Testis (tissue), 3 donors: ENCODE results near the gene EPHA3. TPM values are rescaled to one million over a fixed set of nuclear protein-coding genes. Genes with fewer than 3 reads are reported as not detected.

ENCODE experiments used
- DNase-seq: peaks from one replicate; pipeline ENCODE4 v3.0.0-alpha.2; 2019
- H3K27ac ChIP-seq, 2 donors: fragments of 200-600 bp; sonication (generic); one replicate each; pipeline ENCODE4 v1.5.1; 2019
- H3K27me3 ChIP-seq: fragments of 200-600 bp; sonication (generic); one replicate; pipeline ENCODE4 v1.5.1; 2019
- H3K36me3 ChIP-seq: fragments of 200-600 bp; sonication (generic); one replicate; pipeline ENCODE4 v1.5.1; 2017; ENCODE audit warnings: low read depth; ENCODE audit errors: missing control alignments
- H3K4me1 ChIP-seq: fragments of 200-600 bp; sonication (generic); one replicate; pipeline ENCODE4 v1.5.1; 2019
- H3K4me3 ChIP-seq, 2 donors: fragments of 200-600 bp; sonication (generic); one replicate each; pipeline ENCODE4 v1.5.1; 2017 to 2019
- H3K9me3 ChIP-seq: fragments of 200-600 bp; sonication (generic); one replicate; pipeline ENCODE4 v1.5.1; 2017
- POLR2A ChIP-seq: fragments of 450-650 bp; IDR thresholded peaks from one replicate; pipeline ENCODE4 v1.6.1; 2017; ENCODE audit warnings: antibody characterized with exemption, mild to moderate bottlenecking, moderate library complexity
- WGBS, 2 donors: methylation state at CpG; one replicate each; pipeline ENCODE4 v1.1.5; 2018; 5-methylcytosine and 5-hydroxymethylcytosine counted together
- intact Hi-C: fragments of 100-400 bp; cut with DNase I; formaldehyde crosslinking; loops from one replicate; pipeline ENCODE4 v1.15.1; 2023; ENCODE audit warnings: low total_unique reads
- polyA plus RNA-seq: library from polyadenylated mRNA; stranded (reverse); fragments of 350-450 nt; fragmentation: Illumina TruSeq; extraction: RNeasy Lipid Tissue Mini Kit (QIAGEN cat#74804); gene quantifications from one replicate; pipeline ENCODE4 v1.2.3, GENCODE V29; 2014; ENCODE audit warnings: low read depth, low replicate concordance; ENCODE audit not compliant: insufficient read depth
- total RNA-seq, 2 donors: library from RNA; depleted of rRNA; stranded (reverse); fragments of >200 nt; gene quantifications; one replicate each; pipeline ENCODE4 v1.2.3, GENCODE V29; 2016
- TF ChIP-seq, protein P1 (sequence below), 3 experiments: fragments of 450-650 bp in 2 of 3; fragments of 200-600 bp in 1 of 3; sonication (generic) in 1 of 3; IDR thresholded peaks; one replicate each; pipeline ENCODE4 v1.5.1; 2016 to 2019; ENCODE audit warnings: antibody characterized with exemption in 3 of 3, mild to moderate bottlenecking in 2 of 3, moderate library complexity in 1 of 3

EPHA3 gene
- total and polyA plus RNA-seq, 3 donors from 2014 or later, result 0.99 to 2.1 (median 1.3) TPM

DNA sequence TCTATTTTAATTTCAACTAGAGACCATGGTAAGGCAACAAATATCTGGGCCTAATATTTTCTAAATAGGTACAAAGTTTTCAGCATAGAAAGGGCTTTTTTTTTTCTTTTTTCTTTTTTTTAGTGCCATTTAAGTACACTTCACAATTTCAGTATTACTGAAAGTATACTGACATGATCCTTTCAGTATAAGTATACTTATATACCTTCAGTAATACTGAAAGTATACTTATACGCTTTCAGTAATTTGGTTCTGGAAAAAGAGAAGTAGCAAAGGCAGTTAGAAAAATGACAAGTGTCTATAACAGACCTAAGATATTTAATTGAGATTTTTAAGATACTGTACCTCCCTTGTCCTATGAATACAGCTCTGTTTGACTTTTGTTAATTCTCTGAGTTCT is 339.2 kb downstream of the EPHA3 start:
- no peak for DNase-seq
- H3K27ac ChIP-seq, result no peak overlapping the region
- H3K36me3 ChIP-seq, result no peaks in the 10 kb centered on the region
- no peaks in the 10 kb centered on the region for H3K4me1 ChIP-seq
- no peak for TF ChIP-seq POLR2A
- TF ChIP-seq, protein P1, sequence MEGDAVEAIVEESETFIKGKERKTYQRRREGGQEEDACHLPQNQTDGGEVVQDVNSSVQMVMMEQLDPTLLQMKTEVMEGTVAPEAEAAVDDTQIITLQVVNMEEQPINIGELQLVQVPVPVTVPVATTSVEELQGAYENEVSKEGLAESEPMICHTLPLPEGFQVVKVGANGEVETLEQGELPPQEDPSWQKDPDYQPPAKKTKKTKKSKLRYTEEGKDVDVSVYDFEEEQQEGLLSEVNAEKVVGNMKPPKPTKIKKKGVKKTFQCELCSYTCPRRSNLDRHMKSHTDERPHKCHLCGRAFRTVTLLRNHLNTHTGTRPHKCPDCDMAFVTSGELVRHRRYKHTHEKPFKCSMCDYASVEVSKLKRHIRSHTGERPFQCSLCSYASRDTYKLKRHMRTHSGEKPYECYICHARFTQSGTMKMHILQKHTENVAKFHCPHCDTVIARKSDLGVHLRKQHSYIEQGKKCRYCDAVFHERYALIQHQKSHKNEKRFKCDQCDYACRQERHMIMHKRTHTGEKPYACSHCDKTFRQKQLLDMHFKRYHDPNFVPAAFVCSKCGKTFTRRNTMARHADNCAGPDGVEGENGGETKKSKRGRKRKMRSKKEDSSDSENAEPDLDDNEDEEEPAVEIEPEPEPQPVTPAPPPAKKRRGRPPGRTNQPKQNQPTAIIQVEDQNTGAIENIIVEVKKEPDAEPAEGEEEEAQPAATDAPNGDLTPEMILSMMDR (IDR thresholded peaks at IDR 0.05), result no peak
- H3K27me3 ChIP-seq, result no peaks in the 10 kb centered on the region
- 87 to 98% methylated on average over 1 of the region's 1 CpG for WGBS, 2 donors
- H3K4me3 ChIP-seq, result no peak overlapping the region
- H3K9me3 ChIP-seq, result no peaks in the 10 kb centered on the region
- intact Hi-C loops, result no loop called here

DNA sequence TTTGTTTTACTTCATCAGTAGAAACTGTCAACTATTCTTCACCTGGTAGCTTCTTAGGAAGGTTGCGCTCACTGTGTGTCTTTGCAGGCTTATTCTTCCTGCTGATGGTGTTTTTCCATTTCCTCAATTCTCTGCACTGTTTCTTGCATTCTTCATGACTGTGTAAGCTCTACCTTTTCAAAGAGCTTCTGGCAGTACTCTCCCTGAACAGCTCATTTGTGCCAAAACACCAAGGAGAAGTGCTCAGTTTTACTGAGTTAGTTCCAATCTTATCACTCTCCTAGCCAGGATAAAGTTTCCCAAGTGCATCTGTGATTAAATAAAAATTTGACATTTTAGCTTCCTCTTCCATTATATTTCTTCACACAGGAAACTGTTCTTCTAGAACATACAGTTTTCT is 339.8 kb downstream of the EPHA3 start:
- H3K27ac ChIP-seq, result no peak overlapping the region
- no peaks in the 10 kb centered on the region for H3K4me1 ChIP-seq
- no peaks in the 10 kb centered on the region for H3K36me3 ChIP-seq
- no peaks in the 10 kb centered on the region for H3K9me3 ChIP-seq
- TF ChIP-seq, protein P1 (IDR thresholded peaks at IDR 0.05), result no peak
- TF ChIP-seq POLR2A, result no peak
- intact Hi-C loops, result no loop called here
- no peak for DNase-seq
- no peaks in the 10 kb centered on the region for H3K27me3 ChIP-seq
- no peak overlapping the region for H3K4me3 ChIP-seq
- 94 to 100% methylated on average over 1 of the region's 1 CpG for WGBS, 2 donors

DNA sequence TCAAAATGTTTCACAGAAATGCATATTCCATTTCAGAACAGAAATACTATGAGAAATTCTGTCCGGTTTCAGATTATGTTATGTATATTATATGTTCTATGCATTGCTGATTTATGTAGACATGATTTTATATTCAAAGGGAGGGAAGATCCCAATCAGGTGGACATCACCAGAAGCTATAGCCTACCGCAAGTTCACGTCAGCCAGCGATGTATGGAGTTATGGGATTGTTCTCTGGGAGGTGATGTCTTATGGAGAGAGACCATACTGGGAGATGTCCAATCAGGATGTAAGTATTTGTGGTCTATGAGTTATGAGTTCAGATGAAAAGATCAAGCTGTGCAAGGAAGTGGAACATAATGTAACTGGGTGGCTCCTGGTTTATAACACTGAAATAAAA is 341.7 kb downstream of the EPHA3 start:
- no peaks in the 10 kb centered on the region for H3K4me1 ChIP-seq
- H3K36me3 ChIP-seq, result no peaks in the 10 kb centered on the region
- TF ChIP-seq, protein P1 (IDR thresholded peaks at IDR 0.05), result no peak
- no peak for TF ChIP-seq POLR2A
- H3K9me3 ChIP-seq, result no peaks in the 10 kb centered on the region
- no peak overlapping the region for H3K4me3 ChIP-seq
- 90 to 95% methylated on average over 4 of the region's 4 CpGs for WGBS, 2 donors
- intact Hi-C loops, result no loop called here
- DNase-seq, result no peak
- no peaks in the 10 kb centered on the region for H3K27me3 ChIP-seq
- no peak overlapping the region for H3K27ac ChIP-seq

DNA sequence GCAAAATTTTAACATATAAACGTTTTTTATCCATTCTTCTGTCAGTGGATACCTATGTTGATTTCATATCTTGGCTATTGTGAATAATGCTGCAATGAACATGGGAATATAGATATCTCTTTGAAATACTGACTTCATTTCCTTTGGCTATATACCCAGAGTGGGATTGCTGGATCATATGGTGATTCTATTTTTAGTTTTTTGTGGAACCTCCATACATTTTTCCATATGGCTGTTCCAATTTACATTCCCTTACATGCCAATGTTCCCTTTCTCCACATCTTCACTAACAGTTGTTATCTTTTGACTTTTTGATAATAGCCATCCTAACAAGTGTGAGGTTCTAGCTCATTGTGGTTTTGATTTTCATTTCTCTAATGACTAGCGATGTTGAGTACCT is 344.6 kb downstream of the EPHA3 start:
- H3K9me3 ChIP-seq, result no peaks in the 10 kb centered on the region
- H3K27me3 ChIP-seq, result no peaks in the 10 kb centered on the region
- no peak overlapping the region for H3K4me3 ChIP-seq
- DNase-seq, result no peak
- intact Hi-C loops, result no loop called here
- H3K36me3 ChIP-seq, result no peaks in the 10 kb centered on the region
- no peak overlapping the region for H3K27ac ChIP-seq
- TF ChIP-seq, protein P1 (IDR thresholded peaks at IDR 0.05), result no peak
- TF ChIP-seq POLR2A, result no peak
- H3K4me1 ChIP-seq, result no peaks in the 10 kb centered on the region
- WGBS, 2 donors, result 71 to 77% methylated on average over 2 of the region's 2 CpGs

DNA sequence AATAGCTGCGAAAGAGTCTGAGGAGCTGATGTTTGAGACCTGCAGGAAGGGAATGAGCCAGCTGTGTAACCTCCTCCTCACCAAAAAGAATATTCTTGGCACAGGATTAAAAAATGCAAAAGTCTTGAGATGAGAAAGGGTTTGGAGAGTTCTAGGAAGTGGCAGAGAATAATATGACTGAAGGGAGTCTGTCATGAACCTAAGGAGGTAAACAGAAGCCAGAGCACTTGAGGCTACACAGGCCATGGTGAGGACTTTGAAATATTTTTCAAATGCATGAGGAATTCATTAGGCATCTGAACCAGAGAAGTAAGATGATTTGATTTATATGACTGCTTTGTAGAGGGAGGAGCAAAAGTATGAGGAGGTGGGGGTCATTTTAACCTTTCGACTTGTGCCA is 347.8 kb downstream of the EPHA3 start:
- intact Hi-C loops, result no loop called here
- 77 to 82% methylated on average over 2 of the region's 2 CpGs for WGBS, 2 donors
- Histone ChIP-seq H3K36me3 (no peaks in the 10 kb centered on the region), H3K9me3 (no peaks in the 10 kb centered on the region), H3K4me1 (no peaks in the 10 kb centered on the region), H3K4me3 (no peak overlapping the region), H3K27ac (no peak overlapping the region), H3K27me3 (no peaks in the 10 kb centered on the region)
- no peak for DNase-seq
- TF ChIP-seq POLR2A, result no peak
